Measurements from ENCODE around the gene PRND.

Gene PRND

GRCh38 chr20:4740774-4741431 is 19.2 kb downstream of the PRND start:
- Histone ChIP-seq H3K36me3 (ENCODE audit: control insufficient read depth in 1 of 2, insufficient read depth in 2 of 2, low read length in 2 of 2) (no peaks in the 10 kb centered on the region), H2BK5ac (ENCODE audit: low read depth, low read length, poor library complexity) (no peak overlapping the region), H3K9me3 (ENCODE audit: insufficient read depth, low read depth, low read length) (no peaks in the 10 kb centered on the region), H3K4me3 (ENCODE audit: low read depth, low read length) (no peak overlapping the region), H3K9ac (ENCODE audit: low read length) (no peak overlapping the region), H3K27me3 (ENCODE audit: insufficient read depth, low read length) (no peaks in the 10 kb centered on the region), H3K4ac (ENCODE audit: low read depth, low read length) (no peak overlapping the region), H3K14ac (ENCODE audit: low read length) (no peak overlapping the region), H3K4me1 (ENCODE audit: control insufficient read depth in 1 of 2, insufficient read depth in 2 of 2, low read length in 2 of 2) (no peaks in the 10 kb centered on the region), H4K91ac (ENCODE audit: low read depth, low read length) (no peak overlapping the region), H3K18ac (ENCODE audit: low read length) (no peak overlapping the region), H2BK120ac (ENCODE audit: insufficient read depth, low read length, poor library complexity) (no peak overlapping the region), H3K27ac (ENCODE audit: low read depth, low read length) (no peak overlapping the region), H4K8ac (ENCODE audit: low read depth, low read length) (no peak overlapping the region), H3K79me2 (ENCODE audit: control insufficient read depth, insufficient read depth, low read length, poor library complexity) (no peaks in the 10 kb centered on the region), H3K79me1 (ENCODE audit: low read length) (no peaks in the 10 kb centered on the region), H3K23ac (ENCODE audit: low read length) (no peak overlapping the region), H2BK12ac (ENCODE audit: low read length) (no peak overlapping the region), H4K12ac (ENCODE audit: low read depth, low read length) (no peak overlapping the region), H3K4me2 (ENCODE audit: low read length) (no peak overlapping the region), H2AFZ (ENCODE audit: insufficient read depth, low read length, poor library complexity) (no peak overlapping the region), H2AK5ac (ENCODE audit: low read length) (no peak overlapping the region)
- peak; percentile 32 to 71 for DNase-seq
- no CpG with 5 or more reads among the region's 10 CpGs for WGBS (ENCODE audit: extremely low coverage, insufficient coverage, insufficient read length)

GRCh38 chr20:4748847-4749246 is 27.1 kb downstream of the PRND start:
- no peak overlapping the region for H3K9ac ChIP-seq (ENCODE audit: low read length)
- H3K23ac ChIP-seq (ENCODE audit: low read length) = no peak overlapping the region
- H4K8ac ChIP-seq (ENCODE audit: low read depth, low read length) = no peak overlapping the region
- no peaks in the 10 kb centered on the region for H3K36me3 ChIP-seq (ENCODE audit: control insufficient read depth in 1 of 2, insufficient read depth in 2 of 2, low read length in 2 of 2)
- no peak overlapping the region for H2BK120ac ChIP-seq (ENCODE audit: insufficient read depth, low read length, poor library complexity)
- H3K79me1 ChIP-seq (ENCODE audit: low read length) = no peaks in the 10 kb centered on the region
- H4K12ac ChIP-seq (ENCODE audit: low read depth, low read length) = no peak overlapping the region
- no CpG with 5 or more reads among the region's 6 CpGs for WGBS (ENCODE audit: extremely low coverage, insufficient coverage, insufficient read length)
- no peaks in the 10 kb centered on the region for H3K4me1 ChIP-seq (ENCODE audit: control insufficient read depth in 1 of 2, insufficient read depth in 2 of 2, low read length in 2 of 2)
- no peak overlapping the region for H3K4ac ChIP-seq (ENCODE audit: low read depth, low read length)
- no peak overlapping the region for H3K27ac ChIP-seq (ENCODE audit: low read depth, low read length)
- no peaks in the 10 kb centered on the region for H3K27me3 ChIP-seq (ENCODE audit: insufficient read depth, low read length)
- no peak overlapping the region for H2AFZ ChIP-seq (ENCODE audit: insufficient read depth, low read length, poor library complexity)
- no peak overlapping the region for H4K91ac ChIP-seq (ENCODE audit: low read depth, low read length)
- H2BK5ac ChIP-seq (ENCODE audit: low read depth, low read length, poor library complexity) = no peak overlapping the region
- no peak for DNase-seq
- H3K79me2 ChIP-seq (ENCODE audit: control insufficient read depth, insufficient read depth, low read length, poor library complexity) = no peaks in the 10 kb centered on the region
- H3K18ac ChIP-seq (ENCODE audit: low read length) = no peak overlapping the region
- H3K9me3 ChIP-seq (ENCODE audit: insufficient read depth, low read depth, low read length) = peaks cover 2% of the 10 kb centered on the region
- no peak overlapping the region for H3K4me3 ChIP-seq (ENCODE audit: low read depth, low read length)
- H3K14ac ChIP-seq (ENCODE audit: low read length) = no peak overlapping the region
- H3K4me2 ChIP-seq (ENCODE audit: low read length) = no peak overlapping the region
- no peak overlapping the region for H2AK5ac ChIP-seq (ENCODE audit: low read length)
- no peak overlapping the region for H2BK12ac ChIP-seq (ENCODE audit: low read length)

- Histone ChIP-seq H4K91ac (ENCODE audit: low read depth, low read length) (no peak overlapping the region), H3K14ac (ENCODE audit: low read length) (no peak overlapping the region), H3K27ac (ENCODE audit: low read depth, low read length) (no peak overlapping the region), H2AK5ac (ENCODE audit: low read length) (no peak overlapping the region), H4K8ac (ENCODE audit: low read depth, low read length) (no peak overlapping the region), H2AFZ (ENCODE audit: insufficient read depth, low read length, poor library complexity) (no peak overlapping the region), H3K4me2 (ENCODE audit: low read length) (no peak overlapping the region), H3K9me3 (ENCODE audit: insufficient read depth, low read depth, low read length) (peaks cover 2% of the 10 kb centered on the region), H2BK120ac (ENCODE audit: insufficient read depth, low read length, poor library complexity) (no peak overlapping the region), H3K36me3 (ENCODE audit: control insufficient read depth in 1 of 2, insufficient read depth in 2 of 2, low read length in 2 of 2) (no peaks in the 10 kb centered on the region), H4K12ac (ENCODE audit: low read depth, low read length) (no peak overlapping the region), H3K79me2 (ENCODE audit: control insufficient read depth, insufficient read depth, low read length, poor library complexity) (no peaks in the 10 kb centered on the region), H2BK12ac (ENCODE audit: low read length) (no peak overlapping the region), H3K9ac (ENCODE audit: low read length) (peak overlapping the region; percentile 13), H3K23ac (ENCODE audit: low read length) (no peak overlapping the region), H3K4ac (ENCODE audit: low read depth, low read length) (no peak overlapping the region), H2BK5ac (ENCODE audit: low read depth, low read length, poor library complexity) (no peak overlapping the region), H3K4me1 (ENCODE audit: control insufficient read depth in 1 of 2, insufficient read depth in 2 of 2, low read length in 2 of 2) (no peaks in the 10 kb centered on the region), H3K4me3 (ENCODE audit: low read depth, low read length) (no peak overlapping the region), H3K79me1 (ENCODE audit: low read length) (no peaks in the 10 kb centered on the region), H3K18ac (ENCODE audit: low read length) (no peak overlapping the region), H3K27me3 (ENCODE audit: insufficient read depth, low read length) (no peaks in the 10 kb centered on the region)
- WGBS (ENCODE audit: extremely low coverage, insufficient coverage, insufficient read length) = no CpG with 5 or more reads among the region's 4 CpGs
- no peak for DNase-seq
These were observed 27.6 kb downstream of the PRND start for GRCh38 chr20:4749326-4749725.

- H4K91ac ChIP-seq (ENCODE audit: low read depth, low read length) = no peak overlapping the region
- no peak overlapping the region for H2BK120ac ChIP-seq (ENCODE audit: insufficient read depth, low read length, poor library complexity)
- H3K4me3 ChIP-seq (ENCODE audit: low read depth, low read length) = no peak overlapping the region
- no peak overlapping the region for H3K27ac ChIP-seq (ENCODE audit: low read depth, low read length)
- H3K79me2 ChIP-seq (ENCODE audit: control insufficient read depth, insufficient read depth, low read length, poor library complexity) = no peaks in the 10 kb centered on the region
- H2AFZ ChIP-seq (ENCODE audit: insufficient read depth, low read length, poor library complexity) = no peak overlapping the region
- no peak overlapping the region for H3K14ac ChIP-seq (ENCODE audit: low read length)
- H3K4me1 ChIP-seq (ENCODE audit: control insufficient read depth in 1 of 2, insufficient read depth in 2 of 2, low read length in 2 of 2) = no peaks in the 10 kb centered on the region
- H3K4me2 ChIP-seq (ENCODE audit: low read length) = no peak overlapping the region
- H3K23ac ChIP-seq (ENCODE audit: low read length) = no peak overlapping the region
- no peak overlapping the region for H2BK5ac ChIP-seq (ENCODE audit: low read depth, low read length, poor library complexity)
- no peak overlapping the region for H3K9ac ChIP-seq (ENCODE audit: low read length)
- no peak overlapping the region for H2AK5ac ChIP-seq (ENCODE audit: low read length)
- peaks cover 2% of the 10 kb centered on the region for H3K9me3 ChIP-seq (ENCODE audit: insufficient read depth, low read depth, low read length)
- H3K18ac ChIP-seq (ENCODE audit: low read length) = no peak overlapping the region
- no peaks in the 10 kb centered on the region for H3K79me1 ChIP-seq (ENCODE audit: low read length)
- H4K12ac ChIP-seq (ENCODE audit: low read depth, low read length) = no peak overlapping the region
- H4K8ac ChIP-seq (ENCODE audit: low read depth, low read length) = no peak overlapping the region
- H3K27me3 ChIP-seq (ENCODE audit: insufficient read depth, low read length) = no peaks in the 10 kb centered on the region
- no CpG with 5 or more reads among the region's 4 CpGs for WGBS (ENCODE audit: extremely low coverage, insufficient coverage, insufficient read length)
- H3K36me3 ChIP-seq (ENCODE audit: control insufficient read depth in 1 of 2, insufficient read depth in 2 of 2, low read length in 2 of 2) = no peaks in the 10 kb centered on the region
- no peak overlapping the region for H3K4ac ChIP-seq (ENCODE audit: low read depth, low read length)
- no peak overlapping the region for H2BK12ac ChIP-seq (ENCODE audit: low read length)
- no peak for DNase-seq
These were observed 28.7 kb downstream of the PRND start for GRCh38 chr20:4750381-4750780.

Data from trophoblast cell (in vitro differentiated cells and primary cell).